Measurements from ENCODE around the gene CLCN2. TPM values are rescaled to one million over a fixed set of nuclear protein-coding genes. Genes with fewer than 3 reads are reported as not detected.

CLCN2 gene
- total and polyA plus RNA-seq, 11 donors, result 1.2 to 3.6 (median 2.0) TPM

DNA sequence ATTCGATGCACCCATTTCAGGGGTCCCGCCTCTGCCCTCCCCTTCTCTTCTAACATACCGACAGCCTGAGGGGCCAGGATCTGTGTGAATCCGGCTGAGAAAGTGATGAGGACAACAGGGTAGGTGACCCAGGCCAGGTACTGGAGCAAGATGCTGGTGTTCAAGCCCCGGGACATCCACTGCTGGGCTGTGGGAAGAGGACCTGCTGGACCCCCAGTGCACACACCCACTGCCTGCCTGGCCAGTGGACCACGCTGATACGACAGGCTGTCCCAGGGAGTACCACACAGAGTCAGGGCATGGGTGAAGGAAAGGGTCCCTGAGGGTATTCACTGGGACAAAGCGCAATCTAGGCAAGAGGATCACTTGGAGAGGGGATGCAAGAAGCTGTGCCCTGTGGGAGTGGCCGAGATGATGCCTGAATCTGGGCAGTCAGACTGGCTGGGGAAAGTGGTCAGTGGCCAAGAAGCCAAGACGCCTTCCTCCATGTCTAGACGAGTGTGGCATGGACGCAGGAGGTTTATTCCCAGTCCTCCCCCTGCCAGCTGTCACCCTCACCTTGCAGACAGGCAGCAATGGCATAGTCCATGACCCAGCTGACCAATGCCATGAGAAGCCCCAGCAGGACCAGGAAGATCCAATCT, 3.2 kb downstream of the CLCN2 start:
- Histone ChIP-seq H3K4me1 (peaks cover 0 to 15% (median 11%) of the 10 kb centered on the region in 12 donors), H3K27ac (no peak overlapping the region), H3K27me3 (no peaks in the 10 kb centered on the region), H3K4me3 (no peak overlapping the region), H3K9me3 (no peaks in the 10 kb centered on the region), H3K36me3 (peaks cover 0 to 13% (median 0%) of the 10 kb centered on the region in 9 donors)
- no peak for ATAC-seq
- DNase-seq, result no peak
- intact Hi-C loops (cut with DNase I), result loop anchor here in 1 of 10 donors (5.0 kb wide), 1 partner anchor 51 kb away; no protein-coding TSS in a partner anchor
- WGBS, 4 donors, result 95 to 96% (median 95%) methylated on average over 12 of the region's 12 CpGs
- TF ChIP-seq, protein P1, sequence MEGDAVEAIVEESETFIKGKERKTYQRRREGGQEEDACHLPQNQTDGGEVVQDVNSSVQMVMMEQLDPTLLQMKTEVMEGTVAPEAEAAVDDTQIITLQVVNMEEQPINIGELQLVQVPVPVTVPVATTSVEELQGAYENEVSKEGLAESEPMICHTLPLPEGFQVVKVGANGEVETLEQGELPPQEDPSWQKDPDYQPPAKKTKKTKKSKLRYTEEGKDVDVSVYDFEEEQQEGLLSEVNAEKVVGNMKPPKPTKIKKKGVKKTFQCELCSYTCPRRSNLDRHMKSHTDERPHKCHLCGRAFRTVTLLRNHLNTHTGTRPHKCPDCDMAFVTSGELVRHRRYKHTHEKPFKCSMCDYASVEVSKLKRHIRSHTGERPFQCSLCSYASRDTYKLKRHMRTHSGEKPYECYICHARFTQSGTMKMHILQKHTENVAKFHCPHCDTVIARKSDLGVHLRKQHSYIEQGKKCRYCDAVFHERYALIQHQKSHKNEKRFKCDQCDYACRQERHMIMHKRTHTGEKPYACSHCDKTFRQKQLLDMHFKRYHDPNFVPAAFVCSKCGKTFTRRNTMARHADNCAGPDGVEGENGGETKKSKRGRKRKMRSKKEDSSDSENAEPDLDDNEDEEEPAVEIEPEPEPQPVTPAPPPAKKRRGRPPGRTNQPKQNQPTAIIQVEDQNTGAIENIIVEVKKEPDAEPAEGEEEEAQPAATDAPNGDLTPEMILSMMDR (IDR thresholded peaks at IDR 0.05), result no peak
- TF ChIP-seq POLR2A (IDR thresholded peaks at IDR 0.05), result no peak

DNA sequence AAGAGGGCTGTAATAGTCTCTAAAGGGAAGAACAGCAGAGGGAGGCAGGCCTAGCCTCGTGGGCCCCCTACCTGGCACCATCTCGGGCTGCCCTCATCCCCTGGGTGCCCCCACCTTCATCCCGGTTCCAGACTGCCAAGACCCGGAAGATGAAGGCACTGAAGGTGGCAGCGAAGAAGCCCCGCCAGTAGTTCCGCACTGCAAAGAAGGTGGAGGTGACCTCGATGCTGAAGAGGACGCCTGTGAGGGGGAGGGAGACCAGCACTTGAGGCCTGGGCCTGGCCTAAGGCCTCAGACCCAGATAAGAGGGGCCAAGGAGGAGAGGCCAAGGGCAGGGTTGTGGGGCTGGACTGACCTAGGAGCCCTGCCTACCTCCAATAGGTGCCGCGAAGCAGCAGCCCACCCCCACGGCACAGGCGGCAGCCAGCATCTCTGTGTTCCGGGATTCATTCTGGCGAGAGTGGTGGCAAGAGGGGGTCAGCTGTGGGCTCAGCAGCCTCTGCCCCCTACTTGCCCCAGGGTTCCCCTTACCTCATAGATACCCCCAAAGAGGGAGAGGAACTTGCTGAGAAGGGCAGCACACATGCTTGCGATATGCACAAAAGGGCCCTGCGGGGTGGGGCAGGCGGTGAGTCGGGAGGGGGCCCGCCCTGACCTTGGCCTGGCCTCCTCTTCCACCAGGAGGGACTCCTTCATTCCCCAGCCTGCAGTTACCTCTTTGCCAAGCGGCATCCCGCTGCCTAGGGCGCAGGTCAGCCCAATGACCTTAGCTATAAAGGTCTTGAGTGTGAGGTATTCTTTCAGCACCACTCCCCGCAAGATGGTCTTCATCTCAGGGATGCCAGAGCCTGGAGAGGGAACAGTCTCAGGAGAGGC, 3.9 kb downstream of the CLCN2 start:
- H3K27me3 ChIP-seq, result no peaks in the 10 kb centered on the region
- H3K36me3 ChIP-seq, result peaks cover 0 to 16% (median 2%) of the 10 kb centered on the region in 9 donors
- DNase-seq (no peak), ATAC-seq (no peak)
- no peak overlapping the region for H3K4me3 ChIP-seq
- 92 to 96% (median 93%) methylated on average over 21 to 24 of the region's 24 CpGs for WGBS, 4 donors
- no peak overlapping the region for H3K27ac ChIP-seq
- TF ChIP-seq, protein P1 (IDR thresholded peaks at IDR 0.05), result no peak
- TF ChIP-seq POLR2A (IDR thresholded peaks at IDR 0.05), result no peak
- no peaks in the 10 kb centered on the region for H3K9me3 ChIP-seq
- peaks cover 0 to 15% (median 11%) of the 10 kb centered on the region in 12 donors for H3K4me1 ChIP-seq
- intact Hi-C loops (cut with DNase I), result loop anchor here in 1 of 10 donors (5.0 kb wide), 1 partner anchor 50 kb away; no protein-coding TSS in a partner anchor

DNA sequence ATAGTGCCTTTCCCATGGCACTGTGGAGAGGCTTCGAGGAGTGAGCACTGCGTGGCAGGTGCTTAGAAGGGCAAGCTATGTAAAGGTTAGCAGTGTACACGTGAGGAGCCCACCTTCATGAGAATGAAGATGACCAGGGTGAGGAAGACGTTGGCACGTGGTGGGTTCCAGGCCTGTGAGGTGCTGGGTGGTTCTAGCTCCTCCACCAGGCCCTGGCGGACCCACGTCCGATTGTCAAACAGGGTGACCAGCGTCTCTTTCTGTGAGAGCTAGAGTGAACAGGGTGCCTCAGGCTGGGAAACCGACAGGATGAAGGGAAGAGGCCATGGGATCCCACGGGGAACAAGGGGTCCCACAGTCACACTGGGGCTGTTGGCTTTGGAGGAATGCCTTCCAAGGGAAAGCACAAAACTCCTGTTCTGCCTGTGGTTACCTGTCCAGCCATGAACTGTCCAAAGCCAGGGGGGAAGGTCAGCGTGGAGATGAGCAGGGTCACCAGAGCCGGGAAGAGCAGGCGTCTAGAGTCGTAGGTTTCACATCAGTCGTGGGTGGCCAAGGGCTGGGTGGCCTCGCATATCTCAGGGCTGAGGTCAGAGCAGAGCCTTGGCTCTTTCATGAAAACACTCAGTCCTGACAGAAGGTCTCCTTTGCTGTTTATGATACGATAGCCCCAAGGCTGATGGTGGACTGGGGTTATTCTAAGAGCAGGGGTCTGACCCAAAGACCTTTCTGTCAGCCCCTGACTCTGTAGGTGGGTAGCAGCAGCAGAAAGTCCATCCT, 6.0 kb downstream of the CLCN2 start:
- H3K36me3 ChIP-seq, result peaks cover 0 to 20% (median 2%) of the 10 kb centered on the region in 9 donors

More for the DNA sequence above, 6.0 kb downstream of the CLCN2 start:
- Histone ChIP-seq H3K27ac (no peak overlapping the region), H3K9me3 (no peaks in the 10 kb centered on the region), H3K4me1 (peaks cover 0 to 6% (median 3%) of the 10 kb centered on the region in 12 donors), H3K4me3 (no peak overlapping the region), H3K27me3 (no peaks in the 10 kb centered on the region)
- WGBS, 4 donors, result 85 to 90% (median 86%) methylated on average over 18 of the region's 18 CpGs
- TF ChIP-seq, protein P1 (IDR thresholded peaks at IDR 0.05), result no peak
- no peak for TF ChIP-seq POLR2A (IDR thresholded peaks at IDR 0.05)
- DNase-seq, result no peak
- intact Hi-C loops (cut with DNase I), result loop anchor here in 1 of 10 donors (5.0 kb wide), 1 partner anchor 48 kb away; no protein-coding TSS in a partner anchor
- ATAC-seq, result no peak
